HG03558 (cell line): ENCODE results near the gene MTFP1.
"Not testable (repeated sequence)": the region's sequence is repeated elsewhere in the genome, so short reads cannot be mapped to it uniquely, and the experiment has no call there.

Experiments
- ATAC-seq: cut with Tn5 transposase; IDR thresholded peaks from one replicate; pipeline ENCODE4 v1.9.1; 2021; ENCODE audit warnings: moderate number of reproducible peaks; ENCODE audit not compliant: unreplicated experiment; ENCODE audit errors: extremely low read depth

MTFP1 gene

DNA sequence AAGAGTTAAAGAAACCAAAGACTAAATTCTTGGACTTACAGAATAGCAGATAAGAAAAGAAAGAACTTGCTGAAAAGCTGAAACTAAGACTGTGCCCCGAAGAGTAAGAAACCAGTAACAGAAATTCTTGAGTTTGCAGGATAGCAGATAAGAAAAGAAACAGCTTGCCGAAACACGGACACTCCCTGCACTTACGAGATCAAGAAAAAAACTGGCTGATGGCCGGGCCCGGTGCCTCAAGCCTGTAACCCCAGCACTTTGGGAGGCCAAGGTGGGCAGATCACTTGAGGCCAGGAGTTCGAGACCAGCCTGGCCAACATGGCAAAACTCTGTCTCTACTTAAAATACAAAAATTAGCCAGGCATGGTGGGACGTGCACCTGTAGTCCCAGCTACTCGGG, 25.9 kb downstream of the MTFP1 start:
- ATAC-seq: not testable (repeated sequence)

DNA sequence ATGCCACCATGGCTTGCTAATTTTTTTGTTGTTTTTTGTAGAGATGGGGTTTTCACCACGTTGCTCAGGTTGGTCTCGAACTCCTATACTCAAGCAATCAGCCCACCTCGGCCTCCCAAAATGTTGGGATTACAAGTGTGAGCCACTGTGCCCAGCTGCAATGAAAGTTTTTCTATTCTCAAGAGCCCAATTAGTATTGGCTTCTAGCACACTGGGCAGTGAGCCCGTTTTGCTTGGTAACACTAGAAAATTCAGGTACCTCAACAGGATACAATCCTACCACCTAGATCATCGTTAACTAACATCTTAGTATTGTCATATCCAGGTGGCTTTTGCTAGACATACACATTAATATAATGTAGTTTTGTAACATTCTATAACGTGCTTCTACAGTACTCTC, 27.3 kb downstream of the MTFP1 start:
- no peak for ATAC-seq

DNA sequence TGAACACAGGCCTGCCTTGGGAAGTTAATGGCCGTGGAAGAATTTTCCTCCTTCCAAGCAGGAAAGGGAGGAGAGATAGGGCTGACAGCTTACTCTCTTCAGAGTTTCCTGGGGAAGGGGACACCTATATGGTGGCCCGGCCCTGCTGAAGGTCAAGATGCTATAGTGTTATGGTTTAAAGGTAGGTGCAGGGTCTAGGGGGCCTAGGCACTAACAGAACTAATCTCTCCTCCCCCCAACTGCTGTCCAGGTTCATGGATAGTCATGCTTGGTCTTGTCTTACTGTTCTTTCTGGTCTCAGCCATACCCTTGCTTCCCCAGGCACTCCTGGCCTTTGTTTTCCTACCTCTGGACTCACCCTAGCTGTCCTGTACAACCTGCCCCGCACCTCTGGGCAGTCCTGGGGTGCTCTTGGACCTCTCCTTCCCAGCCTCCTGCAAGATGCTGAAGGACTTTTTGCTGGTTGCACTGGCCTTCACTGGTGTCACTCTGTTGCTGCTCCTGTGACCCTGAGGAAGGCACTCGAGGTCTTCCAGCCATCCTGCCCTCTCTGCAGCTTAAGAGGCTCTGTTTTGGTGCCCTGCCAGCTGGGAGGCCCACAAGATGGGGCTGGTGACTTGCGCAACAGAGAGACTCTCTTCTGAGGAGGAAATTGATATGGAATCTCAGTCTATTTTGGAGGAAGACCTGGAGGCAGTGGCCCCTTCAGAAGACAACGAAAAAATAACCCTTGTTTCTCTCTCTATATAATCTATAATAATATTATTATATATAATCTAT, 28.4 kb downstream of the MTFP1 start:
- ATAC-seq: no peak

DNA sequence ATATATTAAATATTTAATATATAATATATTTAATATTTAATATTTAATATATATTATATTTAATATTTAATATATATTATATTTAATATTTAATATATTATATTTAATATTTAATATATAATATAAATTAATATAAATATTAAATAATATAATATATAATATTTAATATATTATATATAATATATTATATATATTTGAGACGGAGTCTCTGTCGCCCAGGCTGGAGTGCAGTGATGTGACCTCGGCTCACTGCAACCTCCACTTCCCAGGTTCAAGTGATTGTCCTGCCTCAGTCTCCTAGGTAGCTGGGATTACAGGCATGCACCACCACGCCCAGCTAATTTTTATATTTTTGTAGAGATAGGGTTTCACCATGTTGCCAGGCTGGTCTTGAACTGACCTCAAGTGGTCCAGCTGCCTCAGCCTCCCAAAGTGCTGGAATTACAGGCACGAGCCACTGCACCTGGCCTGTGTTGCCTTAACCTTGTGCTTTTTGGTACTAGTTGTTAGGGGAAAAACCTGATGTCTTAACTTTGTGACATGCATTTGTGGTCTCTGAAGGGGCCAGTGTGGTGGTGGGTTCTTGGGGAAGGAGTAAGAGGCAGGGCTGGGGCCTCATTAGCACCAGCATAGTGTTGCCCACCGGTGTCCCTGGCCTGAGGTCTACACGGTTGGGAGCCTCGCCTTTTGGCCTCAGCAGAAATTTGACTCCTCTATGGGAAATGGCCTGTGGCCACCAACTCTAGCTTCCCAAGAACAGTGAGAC, 29.7 kb downstream of the MTFP1 start:
- no peak for ATAC-seq

DNA sequence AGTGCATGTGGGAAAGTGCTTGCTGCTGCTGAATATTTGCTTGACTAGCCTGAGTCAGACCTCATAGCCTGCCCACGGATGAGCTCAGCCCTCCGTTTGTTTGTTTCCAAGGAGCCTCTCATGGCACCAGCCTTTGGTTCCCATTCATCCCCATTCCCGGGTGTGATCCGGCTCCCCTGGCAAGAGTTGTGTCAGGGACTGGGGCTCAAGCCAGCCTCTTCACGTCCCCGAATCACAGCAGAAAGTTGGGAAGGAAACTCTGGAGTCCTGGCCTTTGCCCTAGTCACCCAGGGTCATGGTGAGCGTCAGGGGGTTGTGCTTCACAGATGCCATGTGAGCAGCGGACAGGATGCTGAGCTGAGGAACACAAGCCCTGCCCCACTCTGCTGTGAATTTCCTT, 32.4 kb downstream of the MTFP1 start:
- no peak for ATAC-seq

DNA sequence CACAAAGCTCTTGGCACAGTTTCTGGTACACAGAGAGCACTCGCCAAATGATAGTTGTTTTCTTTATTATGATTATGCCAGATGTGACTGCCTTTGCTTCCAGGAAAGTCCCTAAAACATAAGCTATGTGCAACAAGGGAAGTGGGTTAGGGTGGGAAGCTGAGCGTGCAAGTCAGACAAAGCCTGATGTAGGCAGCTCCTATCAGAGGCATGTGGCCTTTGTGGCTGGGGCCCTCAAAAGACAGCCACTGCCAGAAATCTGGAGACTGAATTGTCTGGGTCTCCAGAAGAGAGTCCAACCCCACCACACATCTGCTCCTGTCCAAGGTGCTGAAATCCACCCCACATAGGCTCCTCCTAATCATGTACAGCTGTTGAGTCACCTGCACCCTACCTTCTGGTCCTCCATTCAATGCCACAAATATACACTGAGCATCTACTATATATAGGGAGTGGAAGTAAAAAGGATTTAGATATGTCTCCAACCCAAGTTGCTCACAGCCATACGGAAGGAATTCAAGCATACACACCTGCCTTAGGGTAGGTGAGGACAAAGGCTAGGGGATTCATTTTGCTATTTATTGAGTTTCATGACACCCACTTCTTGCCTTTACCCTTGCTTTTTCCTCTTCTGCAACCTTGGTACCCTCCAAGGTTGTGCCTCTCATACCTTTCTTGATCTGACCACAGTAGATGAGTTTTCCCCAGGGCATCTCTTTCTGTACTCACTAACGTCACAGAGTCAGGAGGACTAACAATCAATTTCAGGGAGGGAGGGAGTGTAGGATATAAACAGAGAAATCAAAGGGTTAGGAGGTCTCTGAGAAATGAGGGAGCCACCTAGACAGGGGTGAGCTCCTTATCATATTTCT, 33.8 kb downstream of the MTFP1 start:
- ATAC-seq: no peak

DNA sequence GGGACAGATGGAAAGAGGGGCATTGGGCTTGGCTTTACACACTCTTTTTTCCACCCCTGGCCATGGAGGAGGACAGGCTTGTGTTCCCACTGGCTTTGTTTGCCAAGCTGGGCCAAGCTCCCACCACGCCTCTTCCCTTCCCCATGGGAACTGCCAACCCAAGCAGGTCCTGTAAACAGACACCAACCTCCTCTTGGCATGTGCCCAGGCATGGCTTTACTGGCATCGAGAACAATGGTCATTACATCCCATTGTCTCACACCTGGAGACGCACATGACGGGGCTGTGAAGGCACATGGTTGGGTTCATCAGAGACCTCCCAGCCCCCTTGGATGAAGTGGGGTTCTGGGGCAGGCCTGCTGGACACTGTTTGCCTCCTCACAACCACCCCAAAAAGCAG, 34.6 kb downstream of the MTFP1 start:
- no peak for ATAC-seq

DNA sequence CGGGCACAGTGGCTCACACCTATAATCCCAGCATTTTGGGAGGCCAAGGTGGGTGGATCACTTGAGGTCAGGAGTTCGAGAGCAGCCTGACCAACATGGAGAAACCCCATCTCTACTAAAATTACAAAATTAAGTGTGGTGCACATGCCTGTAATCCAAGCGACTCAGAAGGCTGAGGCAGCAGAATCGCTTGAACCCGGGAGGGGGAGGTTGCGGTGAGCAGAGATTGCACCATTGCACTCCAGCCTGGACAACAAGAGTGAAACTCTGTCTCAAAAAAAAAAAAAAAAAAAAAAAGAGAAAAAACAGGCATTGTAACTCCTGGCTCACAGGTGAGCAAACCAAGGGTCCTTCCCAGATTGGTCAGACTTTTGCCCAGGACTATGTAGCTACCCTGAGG, 35.0 kb downstream of the MTFP1 start:
- ATAC-seq: not testable (repeated sequence)

DNA sequence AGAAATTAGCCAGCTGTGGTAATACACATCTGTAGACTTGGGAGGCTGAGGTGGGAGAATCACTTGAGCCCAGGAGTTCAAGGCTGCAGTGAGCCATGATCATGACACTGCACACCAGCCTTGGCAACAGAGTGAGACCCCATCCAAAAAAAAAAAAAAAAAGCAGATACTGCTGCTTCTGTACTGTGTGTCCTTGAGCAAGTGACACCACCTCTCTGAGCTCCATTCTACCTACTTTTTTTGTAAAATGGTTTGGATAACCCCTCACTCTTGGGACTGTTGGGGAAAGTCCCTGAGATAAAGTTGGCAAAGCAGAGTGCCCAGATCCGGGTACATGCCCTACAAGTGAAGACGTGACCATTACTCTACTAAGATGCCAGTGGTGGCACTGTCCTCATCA, 43.6 kb downstream of the MTFP1 start:
- ATAC-seq: no peak

DNA sequence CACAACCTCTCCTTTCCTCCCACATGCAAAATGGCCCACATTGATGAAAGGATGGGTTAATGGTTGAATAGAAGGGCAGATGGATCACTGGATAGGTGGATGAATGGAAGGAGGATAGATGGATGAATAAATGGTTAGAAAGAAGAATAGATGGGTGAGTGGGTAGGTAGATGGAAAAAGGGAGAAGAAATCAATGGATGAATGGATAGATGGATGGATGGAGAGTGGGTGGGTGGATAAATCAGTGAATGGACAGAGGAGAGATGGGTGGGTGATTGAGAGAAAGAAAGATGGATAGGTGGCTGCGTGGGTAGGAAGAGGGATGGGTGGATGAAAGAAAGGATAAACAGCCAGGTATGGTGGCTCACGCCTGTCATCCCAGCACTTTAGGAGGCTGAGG, 45.1 kb downstream of the MTFP1 start:
- ATAC-seq: no peak

DNA sequence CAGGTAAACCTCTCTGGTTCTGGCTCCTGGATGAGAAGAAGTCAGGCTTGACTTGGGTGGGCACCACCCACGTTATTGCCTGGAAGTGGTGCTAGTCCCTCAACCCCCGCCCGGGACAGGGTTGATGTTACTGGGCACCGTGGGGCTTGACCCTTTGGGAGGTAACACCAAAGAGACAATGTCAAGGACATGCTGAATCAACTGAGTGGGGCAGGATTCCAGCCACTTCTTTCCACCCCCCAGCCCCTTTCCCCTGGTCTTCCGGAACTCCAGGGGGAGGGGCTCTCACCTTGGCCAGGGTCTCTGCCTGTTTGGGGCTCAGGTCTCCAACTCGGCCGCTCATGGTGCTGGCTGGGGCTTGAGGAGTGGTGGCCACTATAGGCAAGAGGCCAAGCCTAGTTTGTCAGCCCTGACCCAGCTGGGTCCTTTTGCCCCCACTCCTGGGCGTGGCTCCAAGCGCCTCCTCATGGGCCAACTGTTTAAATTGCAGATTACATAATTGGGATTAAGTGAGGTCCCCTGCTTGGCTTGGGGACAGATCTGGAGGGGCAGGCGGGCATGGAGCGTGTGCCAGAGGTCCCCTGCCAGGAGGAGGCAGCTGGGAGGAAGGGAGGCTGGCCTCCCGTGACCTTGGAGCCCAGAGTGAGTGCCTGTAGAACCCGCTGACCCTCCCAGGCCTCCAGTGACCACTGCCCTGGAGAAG, 46.2 kb downstream of the MTFP1 start, which contains the start of gene SEC14L3:
Gene SEC14L3, minus strand, starts transcription at position 402 of the 703 bp plus-strand sequence. Its CDS starts 59 bp downstream, at position 343.
- no peak for ATAC-seq

DNA sequence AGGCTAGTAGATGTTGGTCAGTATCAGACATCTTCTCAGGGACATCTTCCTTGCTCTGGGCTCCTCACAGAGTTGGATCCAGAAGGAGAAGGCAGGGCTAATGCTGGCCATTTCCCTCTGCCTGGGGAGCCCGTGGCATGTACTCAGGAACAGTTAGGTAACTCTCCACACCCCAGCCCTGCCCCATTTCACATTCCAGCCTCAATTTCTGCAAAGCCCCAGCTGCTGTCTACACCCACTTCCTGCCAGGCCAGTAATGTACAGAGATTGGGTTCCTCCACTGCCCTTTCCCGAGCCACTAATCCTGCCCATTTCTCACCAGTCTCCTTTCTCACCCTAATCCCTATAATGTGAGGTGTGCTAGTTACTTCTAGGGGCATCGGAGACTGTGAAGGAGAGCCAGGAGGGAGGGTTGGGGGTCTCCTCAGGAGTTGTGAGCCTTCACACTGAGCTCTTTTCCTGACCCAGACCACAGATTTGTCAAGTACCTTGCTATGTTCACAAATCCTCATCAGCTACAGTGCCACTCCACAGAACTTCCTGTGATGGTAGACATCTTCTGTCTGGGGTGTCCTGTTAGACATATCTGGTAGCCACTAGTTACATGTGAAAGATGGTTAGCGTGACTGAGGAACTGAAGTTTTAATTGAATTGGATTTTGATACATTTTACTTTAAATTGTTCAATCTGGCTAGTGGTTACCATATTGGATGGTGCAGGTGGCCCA, 47.6 kb downstream of the MTFP1 start:
- no peak for ATAC-seq

DNA sequence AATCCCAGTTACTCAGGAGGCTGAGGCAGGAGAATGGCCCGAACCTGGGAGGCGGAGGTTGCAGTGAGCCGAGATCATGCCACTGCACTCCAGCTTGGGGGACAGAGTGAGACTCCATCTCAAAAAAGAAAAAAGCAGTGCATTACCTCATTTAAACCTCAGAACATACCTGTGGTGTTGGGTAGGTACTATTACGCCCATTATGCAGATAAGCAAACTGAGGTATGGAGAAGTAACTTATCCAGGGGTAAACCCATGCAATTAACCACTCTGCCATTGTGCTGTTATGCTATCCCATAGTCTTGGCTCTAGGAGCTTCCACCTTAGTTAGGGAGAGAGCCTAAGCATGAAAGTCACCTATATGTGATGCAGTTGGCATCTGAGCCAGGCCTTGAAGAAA, 48.6 kb downstream of the MTFP1 start:
- no peak for ATAC-seq

DNA sequence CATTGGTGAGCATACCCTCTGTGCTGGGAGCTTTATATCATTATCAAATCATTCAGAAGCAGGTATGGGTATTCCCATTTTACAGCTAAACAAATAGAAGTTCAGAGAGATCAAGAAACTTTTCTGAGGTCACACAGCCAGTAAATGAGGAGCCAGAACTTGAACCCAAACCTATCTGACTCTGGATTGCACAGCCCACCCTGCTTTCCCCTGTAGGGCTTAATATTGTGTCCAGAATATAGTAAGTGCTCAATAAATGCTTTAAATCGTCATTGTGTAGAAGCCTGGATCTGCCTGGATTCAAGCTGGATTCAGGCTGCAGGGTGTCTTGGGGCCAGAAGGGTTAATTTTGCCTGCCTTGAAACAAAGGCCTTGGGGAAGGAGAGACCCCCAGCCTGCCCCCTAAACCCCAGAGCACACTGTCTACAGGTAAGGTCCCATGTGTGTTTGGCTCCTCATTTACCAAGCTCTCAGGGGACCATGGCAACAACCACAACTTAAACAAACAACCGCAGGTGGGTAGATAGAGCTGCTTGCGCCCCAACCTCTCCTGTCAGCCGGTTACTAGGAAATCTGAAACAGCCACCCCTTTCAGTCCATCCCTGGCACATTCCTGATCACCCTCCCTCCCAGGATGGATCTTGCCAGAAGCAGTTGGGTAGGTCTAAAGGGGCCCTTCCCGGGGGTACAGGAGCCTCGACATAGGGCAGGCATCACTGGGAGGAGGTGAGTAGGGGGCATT, 49.3 kb downstream of the MTFP1 start:
- no peak for ATAC-seq
